Stimulated activated CD8-positive, alpha-beta memory T cell treated with anti-CD3 and anti-CD28 coated beads, Interleukin-4, amount 100 ng/mL, for 4 hours (primary cell): ENCODE measurements around the gene NAA25.
A peak's percentile ranks its signal among the peaks of the same experiment; 100 is the strongest.

Experiments used
- DNase-seq, 2 donors: peaks; one replicate each; pipeline ENCODE4 v3.0.0-alpha.2; 2020; ENCODE audit warnings: low read depth in 2 of 2, low spot score in 1 of 2

The NAA25 gene

DNA sequence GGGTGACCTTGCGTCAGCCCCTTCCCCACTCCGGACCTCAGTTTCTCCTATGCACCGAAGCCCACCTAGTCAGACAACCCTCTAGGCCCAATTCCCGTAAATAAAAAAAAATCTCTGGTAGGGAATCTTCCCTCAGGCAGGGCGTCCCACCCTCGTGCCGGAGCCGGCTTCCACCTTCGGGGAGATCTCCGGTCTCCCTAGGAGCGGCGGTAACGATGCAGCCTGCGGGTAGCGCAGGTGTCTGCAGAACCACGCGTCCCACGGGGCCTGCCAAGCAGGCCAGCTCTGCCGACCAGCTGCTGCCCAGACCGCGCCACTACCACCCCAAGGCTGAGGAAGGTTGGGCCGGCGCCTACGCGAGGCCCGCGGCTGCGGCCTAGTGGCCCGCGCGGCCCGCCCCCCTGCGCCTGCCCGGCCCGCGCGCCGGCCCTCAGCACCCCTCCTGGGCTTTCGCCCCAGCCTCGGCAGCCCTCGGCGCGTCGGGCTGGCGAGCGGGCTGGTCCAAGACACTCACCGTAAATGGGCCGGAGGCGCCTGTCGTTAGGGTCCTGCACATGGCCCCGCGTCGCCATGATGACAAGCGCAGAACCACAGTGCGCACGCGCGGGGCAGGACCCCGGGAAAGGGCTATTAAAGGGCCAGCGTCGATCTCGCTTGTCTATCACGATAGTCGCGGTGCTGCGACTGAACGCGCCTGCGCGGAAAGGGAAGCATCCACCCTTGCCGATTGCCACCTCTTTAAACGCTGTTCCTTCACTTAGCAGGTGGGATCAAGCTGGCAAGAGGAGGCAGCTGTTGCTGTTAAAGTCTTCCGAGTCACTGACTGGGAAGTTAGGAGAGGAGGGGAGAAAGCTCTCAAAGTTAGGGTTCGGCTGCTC, at the start of gene NAA25:
Gene NAA25 (minus strand): TSS at position 582 of the 878 bp plus-strand sequence. CDS start 10 bp downstream, at position 572.
- DNase-seq = peak; percentile 66 to 78

GRCh38 chr12:112153893-112154219, 45.3 kb upstream of the NAA25 start:
- DNase-seq = no peak

GRCh38 chr12:112153181-112153892, 44.8 kb upstream of the NAA25 start:
- no peak for DNase-seq

DNA sequence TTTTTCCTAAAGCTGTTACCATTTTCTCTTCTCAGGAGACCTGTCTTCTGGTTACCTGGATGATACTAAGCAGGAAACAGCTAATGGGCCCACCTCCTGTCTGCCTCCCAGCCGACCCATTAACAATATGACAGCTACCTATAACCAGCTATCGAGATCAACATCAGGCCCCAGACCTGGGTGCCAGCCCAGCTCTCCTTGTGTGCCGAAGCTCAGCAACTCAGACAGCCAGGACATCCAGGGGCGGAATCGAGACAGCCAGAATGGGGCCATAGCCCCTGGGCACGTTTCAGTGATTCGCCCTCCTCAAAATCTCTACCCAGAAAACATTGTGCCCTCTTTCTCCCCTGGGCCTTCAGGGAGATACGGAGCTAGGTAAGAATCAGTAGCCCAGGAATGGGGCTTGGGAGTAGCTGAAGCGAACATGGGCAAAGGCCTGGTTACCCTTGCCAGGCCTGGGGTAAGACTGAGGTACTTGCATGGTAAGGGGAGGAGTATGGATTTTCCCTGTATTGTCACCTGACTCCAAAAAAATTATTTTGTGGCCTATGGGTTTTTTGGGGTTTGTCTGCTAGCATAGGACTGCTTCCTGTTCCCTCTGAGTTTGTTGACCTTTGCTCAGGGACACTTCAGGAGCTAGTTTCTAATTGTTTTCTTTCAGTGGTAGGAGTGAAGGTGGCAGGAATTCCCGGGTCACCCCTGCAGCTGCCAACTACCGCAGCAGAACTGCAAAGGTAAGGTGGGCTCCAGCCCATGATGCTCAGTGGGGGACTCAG, 43.4 kb upstream of the NAA25 start:
- DNase-seq = no peak

DNA sequence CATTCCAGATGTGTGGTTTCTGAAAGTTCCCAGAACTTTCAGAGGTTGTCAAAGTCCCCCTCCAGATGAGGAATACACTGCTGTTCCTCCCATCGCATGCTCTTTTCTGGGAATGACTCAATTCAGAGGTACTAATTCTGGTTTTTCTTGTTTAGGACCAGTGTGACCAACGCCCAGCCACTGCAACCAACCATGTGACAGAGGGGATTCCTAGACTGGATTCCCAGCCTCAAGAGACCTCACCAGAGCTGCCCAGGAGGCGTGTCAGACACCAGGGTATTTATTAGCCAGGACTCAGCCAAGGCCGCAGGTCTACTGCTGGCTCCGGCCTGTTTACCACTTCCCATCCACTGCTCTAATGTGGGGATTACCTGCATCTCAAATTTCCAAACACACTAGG, 41.0 kb upstream of the NAA25 start:
- DNase-seq = no peak

GRCh38 chr12:112148031-112148513, 39.5 kb upstream of the NAA25 start:
- DNase-seq = no peak

DNA sequence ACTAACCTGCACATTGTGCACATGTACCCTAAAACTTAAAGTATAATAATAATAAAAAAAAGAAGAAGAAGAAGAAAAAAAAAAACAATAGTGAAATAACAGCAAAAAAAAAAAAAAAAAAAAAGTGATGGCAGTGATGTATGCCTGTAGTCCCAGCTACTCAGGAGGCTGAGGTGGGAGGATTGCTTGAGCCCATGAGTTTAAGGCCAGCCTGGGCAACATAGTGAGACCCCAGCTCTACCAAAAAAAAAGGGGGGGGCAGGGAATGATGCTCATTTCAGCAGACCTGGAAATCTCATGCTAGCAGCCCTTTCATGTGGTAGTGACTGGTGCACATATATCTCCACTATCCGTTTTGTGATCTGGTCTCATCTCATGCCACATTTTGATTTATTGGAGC, 37.5 kb upstream of the NAA25 start:
- DNase-seq = no peak

DNA sequence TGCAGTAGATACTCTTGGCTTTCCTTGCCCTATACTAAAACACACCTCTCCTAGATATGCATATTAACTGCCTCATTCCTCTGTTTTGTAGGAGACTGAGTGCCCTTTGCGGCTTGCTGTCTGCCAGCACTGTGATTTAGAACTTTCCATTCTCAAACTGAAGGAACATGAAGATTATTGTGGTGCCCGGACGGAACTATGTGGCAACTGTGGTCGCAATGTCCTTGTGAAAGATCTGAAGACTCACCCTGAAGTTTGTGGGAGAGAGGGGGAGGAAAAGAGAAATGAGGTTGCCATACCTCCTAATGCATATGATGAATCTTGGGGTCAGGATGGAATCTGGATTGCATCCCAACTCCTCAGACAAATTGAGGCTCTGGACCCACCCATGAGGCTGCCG, 32.1 kb upstream of the NAA25 start:
- no peak for DNase-seq

DNA sequence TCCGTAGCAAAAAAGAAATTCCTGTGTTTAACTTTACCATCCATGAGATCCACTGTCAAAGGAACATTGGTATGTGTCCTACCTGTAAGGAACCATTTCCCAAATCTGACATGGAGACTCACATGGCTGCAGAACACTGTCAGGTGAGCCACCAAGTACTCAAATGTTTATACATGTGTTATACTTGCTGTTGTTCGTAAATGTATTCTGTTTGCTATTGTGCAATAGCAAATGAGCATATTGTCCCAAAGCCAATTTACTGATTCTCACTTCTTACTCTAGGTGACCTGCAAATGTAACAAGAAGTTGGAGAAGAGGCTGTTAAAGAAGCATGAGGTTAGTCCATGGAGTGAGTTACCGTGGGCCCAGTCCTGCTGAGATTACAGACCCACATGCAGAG, 26.1 kb upstream of the NAA25 start:
- DNase-seq = no peak

GRCh38 chr12:112133418-112133817, 24.8 kb upstream of the NAA25 start:
- DNase-seq = no peak

DNA sequence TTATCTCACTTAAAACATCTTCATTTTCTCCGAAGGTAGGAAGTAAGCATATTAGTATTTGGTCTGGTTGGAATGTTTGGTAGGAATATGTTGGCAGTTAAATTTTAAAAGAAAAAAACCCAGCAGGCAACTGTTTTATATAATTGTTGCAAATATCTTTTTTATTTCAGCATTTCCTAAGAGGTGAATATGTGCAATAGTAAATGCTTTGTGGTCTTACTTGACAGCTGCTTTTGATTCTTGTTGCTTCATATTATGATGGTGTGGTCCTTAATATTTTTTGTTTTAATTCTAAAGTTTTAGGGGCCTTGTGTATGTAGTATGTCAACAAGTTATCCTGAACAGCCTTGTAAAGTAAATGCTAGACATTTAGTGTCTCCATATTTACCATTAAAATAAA, 23.1 kb upstream of the NAA25 start:
- no peak for DNase-seq

- DNase-seq = no peak
Measured at GRCh38 chr12:112130441-112130998, 21.9 kb upstream of the NAA25 start.

- no peak for DNase-seq
Measured at GRCh38 chr12:112126911-112127310, 18.3 kb upstream of the NAA25 start.

- DNase-seq = no peak
Measured at GRCh38 chr12:112126000-112126438, 17.4 kb upstream of the NAA25 start.

GRCh38 chr12:112125250-112125999, 16.8 kb upstream of the NAA25 start, which contains the start of gene TRAFD1:
Gene TRAFD1 (plus strand): TSS chr12:112125560. CDS start chr12:112130523, 4,963 bp downstream.
- DNase-seq = peak; percentile 94 to 96

- DNase-seq = no peak
Measured at GRCh38 chr12:112124918-112125249, 16.3 kb upstream of the NAA25 start.

- DNase-seq = no peak
Measured at GRCh38 chr12:112122823-112123690, 14.5 kb upstream of the NAA25 start.

DNA sequence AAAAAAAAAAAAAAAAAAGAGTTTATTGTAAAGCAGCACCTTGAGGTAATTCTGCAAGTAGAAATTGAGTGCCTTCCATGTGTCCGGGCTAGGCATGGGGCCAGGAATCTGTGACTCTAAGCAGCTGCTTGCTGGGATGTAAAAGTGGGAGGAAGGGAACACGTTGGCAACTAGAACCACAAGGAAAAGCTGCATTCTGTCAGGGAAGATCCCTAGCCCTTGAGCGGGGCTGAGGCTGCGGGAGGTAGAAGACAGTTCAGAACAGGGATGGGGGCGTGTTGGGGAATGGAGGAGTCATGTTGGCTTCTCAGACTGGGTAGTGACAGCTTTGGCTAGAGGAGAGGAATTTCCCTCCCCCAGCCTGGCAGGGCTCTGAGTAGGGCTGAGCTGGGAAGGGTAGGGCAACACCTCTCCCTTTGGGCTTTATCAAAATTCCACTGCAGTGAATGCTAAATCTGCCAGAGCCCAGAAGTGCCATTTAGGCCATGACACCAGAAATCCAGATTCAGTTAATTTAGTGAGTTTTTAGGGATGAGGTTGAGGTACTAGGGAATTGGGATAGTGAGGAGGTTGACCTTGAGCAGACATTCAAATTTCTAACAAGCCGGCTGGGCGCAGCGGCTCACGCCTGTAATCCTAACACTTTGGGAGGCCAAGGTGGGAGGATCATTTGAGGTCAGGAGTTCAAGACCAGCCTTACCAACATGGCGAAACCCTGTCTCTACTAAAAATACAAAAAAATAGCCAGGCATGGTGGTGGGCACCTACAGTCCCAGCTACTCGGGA, 13.4 kb upstream of the NAA25 start:
- no peak for DNase-seq

DNA sequence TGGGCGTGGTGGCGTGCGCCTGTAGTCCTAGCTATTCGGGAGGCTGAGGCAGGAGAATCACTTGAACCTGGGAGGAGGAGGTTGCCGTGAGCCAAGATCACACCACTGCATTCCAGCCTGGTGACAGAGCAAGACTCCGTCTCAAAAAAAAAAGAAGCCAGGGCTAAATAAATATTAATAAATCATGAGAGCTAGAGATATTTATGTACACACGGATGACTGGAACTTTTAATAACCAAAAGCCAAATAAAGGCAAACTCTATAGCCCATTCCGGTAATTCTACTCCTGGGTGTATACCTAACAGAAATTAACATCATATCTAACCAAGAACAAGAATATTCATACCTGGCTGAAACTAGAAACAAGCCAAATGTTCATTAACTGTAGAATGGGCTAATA, 9.1 kb upstream of the NAA25 start:
- DNase-seq = no peak
